IPS DF 6.9 (cell line): ENCODE results near the gene SRL.
"Not testable (repeated sequence)": the region's sequence is repeated elsewhere in the genome, so short reads cannot be mapped to it uniquely, and the experiment has no call there.

Experiments used
- DNase-seq: peaks from one replicate; pipeline ENCODE4 v3.0.0-alpha.2; 2013; ENCODE audit warnings: low read depth, low spot score
- H3K27ac ChIP-seq: one replicate; pipeline ENCODE4 v1.5.1; 2013; ENCODE audit warnings: low read length, control low read depth
- H3K27me3 ChIP-seq: 2 replicates; pipeline ENCODE4 v1.6.1; 2013; ENCODE audit warnings: mild to moderate bottlenecking, low read length; ENCODE audit not compliant: control insufficient read depth, insufficient read depth
- H3K36me3 ChIP-seq: 2 replicates; pipeline ENCODE4 v1.6.1; 2013; ENCODE audit warnings: low read length; ENCODE audit not compliant: control insufficient read depth, insufficient read depth
- H3K4me1 ChIP-seq: 2 replicates; pipeline ENCODE4 v1.6.1; 2013; ENCODE audit warnings: low read length; ENCODE audit not compliant: control insufficient read depth, insufficient read depth
- H3K4me3 ChIP-seq: 2 replicates; pipeline ENCODE4 v1.5.1; 2013; ENCODE audit warnings: mild to moderate bottlenecking, low read length
- H3K9me3 ChIP-seq: 2 replicates; pipeline ENCODE4 v1.6.1; 2013; ENCODE audit warnings: low read length, inconsistent platforms; ENCODE audit not compliant: control insufficient read depth, insufficient read depth
- WGBS: extraction: QIAGEN DNeasy Blood & Tissue Kit; methylation state at CpG from one replicate; pipeline ENCODE4 v1.1.7; 2013; ENCODE audit warnings: mixed read lengths, missing lambda C conversion rate; ENCODE audit not compliant: insufficient read length, insufficient coverage; 5-methylcytosine and 5-hydroxymethylcytosine counted together

SRL gene

GRCh38 chr16:4261557-4262172 is 19.8 kb upstream of the SRL start:
- DNase-seq = no peak
- Histone ChIP-seq H3K36me3 (peaks cover 16% of the 10 kb centered on the region), H3K4me1 (peaks cover 4% of the 10 kb centered on the region; the same call in 1 of the 2 replicates), H3K27ac (no peak overlapping the region), H3K27me3 (no peaks in the 10 kb centered on the region), H3K9me3 (no peaks in the 10 kb centered on the region), H3K4me3 (no peak overlapping the region)
- no CpG with 5 or more reads among the region's 35 CpGs for WGBS

DNA sequence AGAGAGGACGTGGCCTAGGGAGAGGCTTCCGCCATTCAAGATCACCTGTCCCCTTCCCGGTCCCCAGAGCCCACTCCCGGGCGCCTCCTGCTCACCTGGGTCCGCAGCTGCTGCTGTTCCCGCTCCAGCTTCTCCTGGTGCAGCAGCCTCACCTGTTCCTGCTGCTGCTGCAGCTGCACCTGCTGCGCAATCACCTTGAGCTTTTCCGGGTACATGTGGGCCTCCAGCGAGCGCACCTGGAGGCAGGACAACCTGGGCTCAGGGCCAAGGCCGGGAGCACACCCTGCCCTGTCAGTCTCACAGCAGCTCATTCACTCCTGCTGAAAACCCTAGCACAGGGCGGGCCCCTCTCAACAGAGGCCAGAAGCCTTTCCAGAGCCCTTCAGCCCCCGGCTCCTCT is 18.5 kb upstream of the SRL start:
- no peaks in the 10 kb centered on the region for H3K9me3 ChIP-seq
- no peaks in the 10 kb centered on the region for H3K27me3 ChIP-seq
- peaks cover 16% of the 10 kb centered on the region for H3K36me3 ChIP-seq
- no peak for DNase-seq
- no CpG with 5 or more reads among the region's 14 CpGs for WGBS
- H3K27ac ChIP-seq = no peak overlapping the region
- no peak overlapping the region for H3K4me3 ChIP-seq
- peaks cover 4% of the 10 kb centered on the region; the same call in 1 of the 2 replicates for H3K4me1 ChIP-seq

GRCh38 chr16:4257646-4258556 is 16.0 kb upstream of the SRL start:
- H3K27ac ChIP-seq = no peak overlapping the region
- no peaks in the 10 kb centered on the region for H3K9me3 ChIP-seq
- peaks cover 16% of the 10 kb centered on the region for H3K36me3 ChIP-seq
- no peaks in the 10 kb centered on the region for H3K27me3 ChIP-seq
- H3K4me3 ChIP-seq = no peak overlapping the region
- no peaks in the 10 kb centered on the region for H3K4me1 ChIP-seq
- no peak for DNase-seq
- no CpG with 5 or more reads among the region's 34 CpGs for WGBS

DNA sequence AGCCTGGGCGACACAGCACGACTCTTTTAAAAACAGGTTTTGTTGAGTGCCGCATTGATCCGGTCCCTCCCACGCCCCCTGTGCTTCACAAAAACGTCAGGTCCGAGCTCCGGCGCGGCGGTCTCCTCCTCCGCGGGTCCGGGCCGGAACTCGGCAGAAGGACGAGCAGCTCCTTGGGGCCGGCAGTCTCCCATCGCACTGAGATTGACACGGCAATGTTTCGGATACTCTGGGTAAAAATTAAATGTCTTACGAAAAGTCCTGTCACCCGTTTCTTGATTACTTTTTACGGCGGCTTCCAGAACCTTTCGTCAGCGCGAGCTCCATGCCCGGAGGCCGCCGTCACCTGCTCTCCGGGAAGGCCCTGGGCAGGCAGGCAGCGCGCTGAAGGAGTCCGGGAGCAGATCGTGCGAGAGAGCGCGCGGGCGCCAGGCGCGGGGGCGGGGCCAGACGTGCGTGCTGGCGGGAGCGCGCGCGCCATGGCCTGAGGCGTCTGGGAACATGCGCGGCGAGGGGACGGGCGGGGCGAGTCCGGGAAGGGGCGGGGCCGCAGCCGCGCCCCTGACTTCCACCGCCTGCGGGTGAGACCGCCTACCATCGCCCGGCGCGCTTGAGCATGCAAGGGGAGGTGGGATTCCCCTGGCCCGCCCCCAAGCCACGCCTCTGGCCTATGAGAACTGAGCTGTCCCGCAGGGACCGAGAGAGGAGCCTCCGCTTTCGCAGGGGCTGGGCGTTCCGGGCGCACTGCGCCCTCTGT is 11.7 kb upstream of the SRL start:
- Histone ChIP-seq H3K4me3 (peak overlapping the region; percentile 54; the same call in 1 of the 2 replicates), H3K27ac (no peak overlapping the region), H3K27me3 (no peaks in the 10 kb centered on the region), H3K36me3 (peaks cover 4% of the 10 kb centered on the region), H3K4me1 (no peaks in the 10 kb centered on the region), H3K9me3 (no peaks in the 10 kb centered on the region)
- DNase-seq = peak; percentile 95
- WGBS = no CpG with 5 or more reads among the region's 80 CpGs

DNA sequence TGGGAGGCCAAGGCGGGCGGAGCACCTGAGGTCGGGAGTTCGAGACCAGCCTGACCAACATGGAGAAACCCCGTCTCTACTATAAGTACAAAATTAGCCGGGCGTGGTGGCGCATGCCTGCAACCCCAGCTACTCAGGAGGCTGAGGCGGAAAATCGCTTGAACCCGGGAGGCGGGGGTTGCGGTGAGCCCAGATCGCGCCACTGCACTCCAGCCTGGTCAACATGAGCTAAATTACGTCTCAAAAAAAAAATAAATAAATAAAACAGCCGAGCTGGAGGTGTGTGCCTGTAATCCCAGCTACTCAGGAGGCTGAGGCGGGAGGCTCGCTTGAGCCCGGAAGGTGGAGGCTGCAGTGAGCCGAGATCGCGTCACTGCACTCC is 11.1 kb upstream of the SRL start:
- not testable (repeated sequence) for H3K27me3 ChIP-seq, DNase-seq, H3K27ac ChIP-seq, H3K9me3 ChIP-seq, H3K4me1 ChIP-seq, H3K36me3 ChIP-seq
- WGBS = no CpG with 5 or more reads among the region's 23 CpGs
- peak overlapping the region; percentile 54; the same call in 1 of the 2 replicates for H3K4me3 ChIP-seq

- DNase-seq = no peak
- no peak overlapping the region for H3K4me3 ChIP-seq
- H3K9me3 ChIP-seq = no peaks in the 10 kb centered on the region
- WGBS = no CpG with 5 or more reads among the region's 12 CpGs
- H3K27me3 ChIP-seq = no peaks in the 10 kb centered on the region
- no peak overlapping the region for H3K27ac ChIP-seq
- peaks cover 2% of the 10 kb centered on the region; the same call in 1 of the 2 replicates for H3K4me1 ChIP-seq
- H3K36me3 ChIP-seq = no peaks in the 10 kb centered on the region
Observed at GRCh38 chr16:4249530-4250308, 7.8 kb upstream of the SRL start.

- no peak for DNase-seq
- Histone ChIP-seq H3K36me3 (no peaks in the 10 kb centered on the region), H3K4me1 (peaks cover 2% of the 10 kb centered on the region; the same call in 1 of the 2 replicates), H3K27me3 (no peaks in the 10 kb centered on the region), H3K9me3 (no peaks in the 10 kb centered on the region), H3K27ac (no peak overlapping the region), H3K4me3 (no peak overlapping the region)
- no CpG with 5 or more reads among the region's 7 CpGs for WGBS
Observed at GRCh38 chr16:4247460-4247784, 5.5 kb upstream of the SRL start.

GRCh38 chr16:4246777-4247459 is 5.0 kb upstream of the SRL start:
- H3K36me3 ChIP-seq = no peaks in the 10 kb centered on the region

GRCh38 chr16:4245077-4245791 is 3.4 kb upstream of the SRL start:
- no peaks in the 10 kb centered on the region for H3K9me3 ChIP-seq
- no peak overlapping the region for H3K27ac ChIP-seq
- H3K4me3 ChIP-seq = no peak overlapping the region
- H3K27me3 ChIP-seq = no peaks in the 10 kb centered on the region
- no peaks in the 10 kb centered on the region for H3K36me3 ChIP-seq
- peaks cover 2% of the 10 kb centered on the region; the same call in 1 of the 2 replicates for H3K4me1 ChIP-seq
- no peak for DNase-seq
- WGBS = no CpG with 5 or more reads among the region's 13 CpGs

More at GRCh38 chr16:4246777-4247459, 5.0 kb upstream of the SRL start:
- Histone ChIP-seq H3K4me3 (no peak overlapping the region), H3K27ac (no peak overlapping the region), H3K4me1 (peaks cover 2% of the 10 kb centered on the region; the same call in 1 of the 2 replicates), H3K9me3 (no peaks in the 10 kb centered on the region), H3K27me3 (no peaks in the 10 kb centered on the region)
- DNase-seq = no peak
- WGBS = no CpG with 5 or more reads among the region's 14 CpGs
